Stomach (tissue), 9 donors: ENCODE measurements around the gene CYP3A5. TPM values are rescaled to one million over a fixed set of nuclear protein-coding genes. Genes with fewer than 3 reads are reported as not detected.

Experiments
- DNase-seq, 2 donors: peaks; one replicate each; pipeline versions ENCODE4 v3.0.0 to v3.0.0-alpha.2; 2013 to 2019
- H3K27ac ChIP-seq, 5 donors: fragments of 200-600 bp in 4 of 5; sonication (generic) in 4 of 5; one replicate each; pipeline ENCODE4 v1.5.1; 2013 to 2019; ENCODE audit warnings: mild to moderate bottlenecking in 1 of 5, moderate library complexity in 1 of 5
- H3K27me3 ChIP-seq, 3 donors: fragments of 200-600 bp; sonication (generic); one replicate each; pipeline ENCODE4 v1.5.1; 2017 to 2019; ENCODE audit warnings: mixed run types in 1 of 3
- H3K36me3 ChIP-seq, 4 donors: fragments of 200-600 bp; sonication (generic); 1 replicate in 3 of 4; 2 replicates in 1 of 4; pipeline ENCODE4 v1.5.1; 2016 to 2019
- H3K4me1 ChIP-seq, 4 donors: fragments of 200-600 bp; sonication (generic); one replicate each; pipeline ENCODE4 v1.5.1; 2016 to 2019
- H3K4me3 ChIP-seq, 4 donors: fragments of 200-600 bp; sonication (generic) in 3 of 4; one replicate each; pipeline ENCODE4 v1.5.1; 2016 to 2019; ENCODE audit warnings: mild to moderate bottlenecking in 1 of 4
- H3K9me3 ChIP-seq, 4 donors: fragments of 200-600 bp; sonication (generic); one replicate each; pipeline ENCODE4 v1.5.1; 2016 to 2019
- EP300 ChIP-seq: sonication (generic); formaldehyde crosslinking; IDR thresholded peaks from one replicate; pipeline ENCODE4 v1.6.1; 2017; ENCODE audit warnings: antibody characterized with exemption
- POLR2A ChIP-seq, 4 donors: fragments of 450-650 bp; IDR thresholded peaks; one replicate each; pipeline ENCODE4 v1.6.1; 2016; ENCODE audit warnings: antibody characterized with exemption in 4 of 4, control low read depth in 2 of 4, mild to moderate bottlenecking in 1 of 4, moderate library complexity in 1 of 4
- POLR2AphosphoS5 ChIP-seq, 3 donors: sonication (generic); formaldehyde crosslinking; IDR thresholded peaks; one replicate each; pipeline ENCODE4 v1.6.1; 2016; ENCODE audit warnings: antibody characterized with exemption in 3 of 3
- WGBS, 5 donors: extraction: QIAGEN DNeasy Blood & Tissue Kit in 3 of 5; methylation state at CpG; one replicate each; pipeline versions ENCODE4 v1.1.5 to v1.1.7; 2013 to 2018; 5-methylcytosine and 5-hydroxymethylcytosine counted together
- intact Hi-C: fragments of 100-400 bp; cut with DNase I; formaldehyde crosslinking; loops from one replicate; pipeline ENCODE4 v1.15.1; 2023; ENCODE audit warnings: low total_unique reads
- polyA plus RNA-seq, 3 donors: library from polyadenylated mRNA; stranded (reverse); fragments of 200-250 nt; gene quantifications; one replicate each; pipeline ENCODE4 v1.2.3, GENCODE V29; 2013
- total RNA-seq, 5 donors: library from RNA; depleted of rRNA; stranded (reverse); fragments of >200 nt; gene quantifications; one replicate each; pipeline versions ENCODE4 v1.1.0 to v1.2.3, GENCODE V29; 2014 to 2016
- TF ChIP-seq, protein P1 (sequence below), 7 experiments: fragments of 450-650 bp in 4 of 7; fragments of 200-600 bp in 3 of 7; sonication (generic) in 3 of 7; IDR thresholded peaks; one replicate each; pipeline ENCODE4 v1.5.1; 2016 to 2019; ENCODE audit warnings: antibody characterized with exemption in 7 of 7, control low read depth in 2 of 7, mild to moderate bottlenecking in 1 of 7
- donor health status: healthy with polysubstance abuse.
- donor health status: Bipolar disorder and iron deficiency.
- donor health status: healthy.

The CYP3A5 gene
- total and polyA plus RNA-seq, 8 donors, result 26.3 to 538 (median 141) TPM

DNA sequence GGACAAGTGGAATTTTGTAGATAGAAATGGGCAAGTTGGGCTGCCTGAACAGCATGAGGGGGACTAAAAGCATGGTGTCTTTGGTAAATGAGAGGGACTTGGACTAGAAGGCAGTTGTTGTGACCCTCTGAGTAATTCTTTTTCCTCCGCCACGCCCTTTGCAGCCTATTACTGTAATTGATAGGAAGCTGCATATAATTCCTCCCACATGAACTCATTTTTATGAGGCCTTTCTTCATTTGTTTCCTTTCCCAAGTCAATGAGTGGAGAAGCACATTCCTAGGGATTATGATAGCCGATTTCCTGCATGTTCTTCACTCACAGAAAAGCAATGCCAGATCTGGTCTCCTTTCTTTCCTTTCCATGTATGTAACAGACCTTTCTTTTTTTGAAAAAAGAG is 35.4 kb downstream of the CYP3A5 start:
- 94 to 99% (median 97%) methylated on average over 3 of the region's 3 CpGs for WGBS, 5 donors
- no peaks in the 10 kb centered on the region for H3K4me1 ChIP-seq
- intact Hi-C loops, result no loop called here
- H3K27ac ChIP-seq, result no peak overlapping the region
- H3K4me3 ChIP-seq, result no peak overlapping the region
- TF ChIP-seq EP300, result no peak
- no peak for TF ChIP-seq POLR2AphosphoS5 (IDR thresholded peaks at IDR 0.05)
- TF ChIP-seq, protein P1, sequence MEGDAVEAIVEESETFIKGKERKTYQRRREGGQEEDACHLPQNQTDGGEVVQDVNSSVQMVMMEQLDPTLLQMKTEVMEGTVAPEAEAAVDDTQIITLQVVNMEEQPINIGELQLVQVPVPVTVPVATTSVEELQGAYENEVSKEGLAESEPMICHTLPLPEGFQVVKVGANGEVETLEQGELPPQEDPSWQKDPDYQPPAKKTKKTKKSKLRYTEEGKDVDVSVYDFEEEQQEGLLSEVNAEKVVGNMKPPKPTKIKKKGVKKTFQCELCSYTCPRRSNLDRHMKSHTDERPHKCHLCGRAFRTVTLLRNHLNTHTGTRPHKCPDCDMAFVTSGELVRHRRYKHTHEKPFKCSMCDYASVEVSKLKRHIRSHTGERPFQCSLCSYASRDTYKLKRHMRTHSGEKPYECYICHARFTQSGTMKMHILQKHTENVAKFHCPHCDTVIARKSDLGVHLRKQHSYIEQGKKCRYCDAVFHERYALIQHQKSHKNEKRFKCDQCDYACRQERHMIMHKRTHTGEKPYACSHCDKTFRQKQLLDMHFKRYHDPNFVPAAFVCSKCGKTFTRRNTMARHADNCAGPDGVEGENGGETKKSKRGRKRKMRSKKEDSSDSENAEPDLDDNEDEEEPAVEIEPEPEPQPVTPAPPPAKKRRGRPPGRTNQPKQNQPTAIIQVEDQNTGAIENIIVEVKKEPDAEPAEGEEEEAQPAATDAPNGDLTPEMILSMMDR (IDR thresholded peaks at IDR 0.05), result no peak
- TF ChIP-seq POLR2A (IDR thresholded peaks at IDR 0.05), result no peak
- no peak for DNase-seq
- H3K9me3 ChIP-seq, result no peaks in the 10 kb centered on the region
- H3K27me3 ChIP-seq, result no peaks in the 10 kb centered on the region
- H3K36me3 ChIP-seq, result peaks cover 0 to 52% (median 30%) of the 10 kb centered on the region in 4 donors

- no peak for DNase-seq
- no peak for TF ChIP-seq POLR2A (IDR thresholded peaks at IDR 0.05)
- no peak for TF ChIP-seq POLR2AphosphoS5 (IDR thresholded peaks at IDR 0.05)
- TF ChIP-seq, protein P1 (IDR thresholded peaks at IDR 0.05), result no peak
- TF ChIP-seq EP300, result no peak
- no peaks in the 10 kb centered on the region for H3K4me1 ChIP-seq
- H3K9me3 ChIP-seq, result no peaks in the 10 kb centered on the region
- no peaks in the 10 kb centered on the region for H3K27me3 ChIP-seq
- WGBS, 5 donors, result 82 to 87% (median 86%) methylated on average over 2 of the region's 2 CpGs
- peaks cover 0 to 49% (median 28%) of the 10 kb centered on the region in 4 donors for H3K36me3 ChIP-seq
- no peak overlapping the region for H3K27ac ChIP-seq
- H3K4me3 ChIP-seq, result no peak overlapping the region
- intact Hi-C loops, result no loop called here
Observed at GRCh38 chr7:99643464-99643863, 36.3 kb downstream of the CYP3A5 start.

DNA sequence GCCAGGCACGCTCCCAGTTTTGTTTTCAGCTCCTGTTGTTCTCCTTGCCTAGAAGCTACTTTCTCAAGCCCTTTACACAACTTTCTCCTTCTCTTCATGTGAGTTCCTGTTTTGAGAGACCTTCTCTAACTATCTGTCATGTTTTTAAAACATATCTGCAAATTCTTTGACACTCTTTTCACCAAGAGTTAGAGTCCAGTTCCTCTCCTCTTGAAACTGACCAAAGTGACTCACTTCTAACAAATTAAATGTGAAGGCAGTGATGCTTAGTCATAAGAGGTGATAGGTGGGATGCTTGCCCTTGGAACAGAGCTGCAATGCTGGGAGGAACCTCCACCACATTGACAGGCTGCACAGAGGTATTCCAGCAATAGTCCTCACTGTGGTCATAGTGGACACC is 37.8 kb downstream of the CYP3A5 start:
- intact Hi-C loops, result no loop called here
- H3K4me3 ChIP-seq, result no peak overlapping the region
- H3K9me3 ChIP-seq, result no peaks in the 10 kb centered on the region
- TF ChIP-seq POLR2A (IDR thresholded peaks at IDR 0.05) (no peak), EP300 (no peak), POLR2AphosphoS5 (IDR thresholded peaks at IDR 0.05) (no peak)
- TF ChIP-seq, protein P1 (IDR thresholded peaks at IDR 0.05), result no peak
- peaks cover 0 to 39% (median 25%) of the 10 kb centered on the region in 4 donors for H3K36me3 ChIP-seq
- H3K4me1 ChIP-seq, result no peaks in the 10 kb centered on the region
- DNase-seq, result no peak
- WGBS, 5 donors, result 90 to 96% (median 92%) methylated on average over 1 of the region's 1 CpG
- no peak overlapping the region for H3K27ac ChIP-seq
- no peaks in the 10 kb centered on the region for H3K27me3 ChIP-seq

GRCh38 chr7:99639267-99639666 is 40.5 kb downstream of the CYP3A5 start:
- intact Hi-C loops, result no loop called here
- Histone ChIP-seq H3K27me3 (no peaks in the 10 kb centered on the region), H3K4me3 (no peak overlapping the region), H3K9me3 (no peaks in the 10 kb centered on the region), H3K36me3 (peaks cover 0 to 32% (median 18%) of the 10 kb centered on the region in 4 donors), H3K4me1 (no peaks in the 10 kb centered on the region), H3K27ac (no peak overlapping the region)
- no peak for TF ChIP-seq POLR2A (IDR thresholded peaks at IDR 0.05)
- no peak for TF ChIP-seq EP300
- TF ChIP-seq, protein P1 (IDR thresholded peaks at IDR 0.05), result no peak
- TF ChIP-seq POLR2AphosphoS5 (IDR thresholded peaks at IDR 0.05), result no peak
- no peak for DNase-seq
